Measurements from ENCODE around the gene ANKRD12.

GRCh38 chr18:9123520-9123919 is 13.1 kb upstream of the ANKRD12 start:
- TF ChIP-seq CTCF (conservative IDR thresholded peaks at IDR 0.05; ENCODE audit: low read depth, low read length) (no peak), EZH2 (IDR thresholded peaks at IDR 0.05; ENCODE audit: low read length, unreplicated experiment) (no peak), EZH2phosphoT487 (IDR thresholded peaks at IDR 0.05; ENCODE audit: borderline replicate concordance, low read length) (no peak)
